Stomach smooth muscle (tissue), 2 donors: ENCODE measurements around the gene TAF6L.
"Not testable (repeated sequence)": the region's sequence is repeated elsewhere in the genome, so short reads cannot be mapped to it uniquely, and the experiment has no call there.

ENCODE experiments used
- H3K27ac ChIP-seq: one replicate; pipeline ENCODE4 v1.7.0; 2013; ENCODE audit warnings: mild to moderate bottlenecking, low read length, inconsistent platforms
- H3K27me3 ChIP-seq, 2 donors: one replicate each; pipeline ENCODE4 v1.7.0; 2013; ENCODE audit warnings: low read length in 2 of 2; ENCODE audit not compliant: insufficient read depth in 2 of 2, control insufficient read depth in 1 of 2
- H3K36me3 ChIP-seq, 2 donors: one replicate each; pipeline ENCODE4 v1.7.0; 2013; ENCODE audit warnings: low read length in 2 of 2; ENCODE audit not compliant: control insufficient read depth in 2 of 2, insufficient read depth in 2 of 2
- H3K4me1 ChIP-seq: one replicate; pipeline ENCODE4 v1.7.0; 2013; ENCODE audit warnings: low read length; ENCODE audit not compliant: control insufficient read depth, insufficient read depth
- H3K4me3 ChIP-seq, 2 donors: one replicate each; pipeline ENCODE4 v1.7.0; 2013; ENCODE audit warnings: low read length in 2 of 2
- H3K9ac ChIP-seq, 2 donors: one replicate each; pipeline ENCODE4 v1.7.0; 2013; ENCODE audit warnings: low read length in 2 of 2, mild to moderate bottlenecking in 1 of 2
- H3K9me3 ChIP-seq, 2 donors: one replicate each; pipeline ENCODE4 v1.7.0; 2013; ENCODE audit warnings: low read length in 2 of 2; ENCODE audit not compliant: control insufficient read depth in 2 of 2
- donor health status: healthy.
- donor health status: Pancreatic carcinoma.

The TAF6L gene

GRCh38 chr11:62760867-62761227 is 10.3 kb upstream of the TAF6L start:
- not testable (repeated sequence) for H3K27me3 ChIP-seq, H3K9me3 ChIP-seq, H3K36me3 ChIP-seq, H3K9ac ChIP-seq, H3K27ac ChIP-seq
- Histone ChIP-seq H3K4me1 (peaks cover 14% of the 10 kb centered on the region), H3K4me3 (peak overlapping the region in 1 of 2 donors; percentile 95)

- H3K9ac ChIP-seq = peak overlapping the region; percentile 67 to 80
- H3K9me3 ChIP-seq = no peaks in the 10 kb centered on the region
- peaks cover 12 to 14% of the 10 kb centered on the region in 2 donors for H3K36me3 ChIP-seq
- H3K27ac ChIP-seq = peak overlapping the region; percentile 88
- H3K27me3 ChIP-seq = no peaks in the 10 kb centered on the region
- peaks cover 27% of the 10 kb centered on the region for H3K4me1 ChIP-seq
- peak overlapping the region; percentile 85 to 93 for H3K4me3 ChIP-seq
Measured at GRCh38 chr11:62770778-62771143, 435 bp upstream of the TAF6L start.

GRCh38 chr11:62774407-62774806 is 3.2 kb downstream of the TAF6L start:
- Histone ChIP-seq H3K27me3 (no peaks in the 10 kb centered on the region), H3K4me1 (peaks cover 27% of the 10 kb centered on the region), H3K4me3 (no peak overlapping the region), H3K9me3 (no peaks in the 10 kb centered on the region), H3K9ac (no peak overlapping the region), H3K36me3 (peaks cover 9 to 21% of the 10 kb centered on the region in 2 donors), H3K27ac (no peak overlapping the region)

- H3K36me3 ChIP-seq = peaks cover 9 to 21% of the 10 kb centered on the region in 2 donors
Measured at GRCh38 chr11:62775646-62776045, 4.5 kb downstream of the TAF6L start.

GRCh38 chr11:62777389-62777788 is 6.2 kb downstream of the TAF6L start:
- H3K4me3 ChIP-seq = no peak overlapping the region
- H3K9me3 ChIP-seq = no peaks in the 10 kb centered on the region
- H3K27me3 ChIP-seq = no peaks in the 10 kb centered on the region
- H3K4me1 ChIP-seq = peaks cover 2% of the 10 kb centered on the region
- no peak overlapping the region for H3K9ac ChIP-seq
- H3K27ac ChIP-seq = no peak overlapping the region
- H3K36me3 ChIP-seq = peaks cover 13 to 28% of the 10 kb centered on the region in 2 donors

More at GRCh38 chr11:62775646-62776045, 4.5 kb downstream of the TAF6L start:
- Histone ChIP-seq H3K27ac (no peak overlapping the region), H3K4me3 (no peak overlapping the region), H3K4me1 (peaks cover 16% of the 10 kb centered on the region), H3K9ac (no peak overlapping the region), H3K27me3 (no peaks in the 10 kb centered on the region), H3K9me3 (no peaks in the 10 kb centered on the region)

- Histone ChIP-seq H3K9me3 (no peaks in the 10 kb centered on the region), H3K4me1 (no peaks in the 10 kb centered on the region), H3K4me3 (no peak overlapping the region), H3K9ac (no peak overlapping the region), H3K36me3 (peaks cover 18 to 31% of the 10 kb centered on the region in 2 donors), H3K27ac (no peak overlapping the region), H3K27me3 (no peaks in the 10 kb centered on the region)
Measured at GRCh38 chr11:62778441-62778840, 7.2 kb downstream of the TAF6L start.

- Histone ChIP-seq H3K27ac (no peak overlapping the region), H3K36me3 (peaks cover 10 to 17% of the 10 kb centered on the region in 2 donors), H3K4me1 (peaks cover 10% of the 10 kb centered on the region), H3K27me3 (no peaks in the 10 kb centered on the region), H3K4me3 (no peak overlapping the region), H3K9ac (no peak overlapping the region), H3K9me3 (no peaks in the 10 kb centered on the region)
Measured at GRCh38 chr11:62782753-62783152, 11.6 kb downstream of the TAF6L start.

- Histone ChIP-seq H3K9me3 (no peaks in the 10 kb centered on the region), H3K4me1 (peaks cover 36% of the 10 kb centered on the region), H3K9ac (peak overlapping the region; percentile 80 to 89), H3K4me3 (peak overlapping the region; percentile 99 to 100), H3K27ac (peak overlapping the region; percentile 91), H3K36me3 (peaks cover 23 to 26% of the 10 kb centered on the region in 2 donors), H3K27me3 (no peaks in the 10 kb centered on the region)
Measured at GRCh38 chr11:62786318-62787004, 15.3 kb downstream of the TAF6L start.

- Histone ChIP-seq H3K4me1 (peaks cover 40% of the 10 kb centered on the region), H3K4me3 (peak within 1 kb of the TSS; percentile 99 to 100), H3K27ac (peak within 1 kb of the TSS; percentile 91), H3K9me3 (no peaks in the 10 kb centered on the region), H3K9ac (peak within 1 kb of the TSS; percentile 89 to 91), H3K27me3 (no peaks in the 10 kb centered on the region), H3K36me3 (peaks cover 21% of the 10 kb centered on the region in 2 donors)
Measured at GRCh38 chr11:62787005-62787759, 16.0 kb downstream of the TAF6L start, which contains the start of gene TMEM179B. Gene TMEM179B (plus strand): TSS chr11:62787402. CDS start chr11:62787432, 30 bp downstream.

- Histone ChIP-seq H3K27me3 (no peaks in the 10 kb centered on the region), H3K9ac (peak overlapping the region in 1 of 2 donors; percentile 13), H3K36me3 (peaks cover 20 to 21% of the 10 kb centered on the region in 2 donors), H3K4me1 (peaks cover 45% of the 10 kb centered on the region), H3K27ac (no peak overlapping the region), H3K9me3 (no peaks in the 10 kb centered on the region), H3K4me3 (no peak overlapping the region)
Measured at GRCh38 chr11:62788991-62789390, 17.8 kb downstream of the TAF6L start.

GRCh38 chr11:62789576-62789975 is 18.4 kb downstream of the TAF6L start:
- no peak overlapping the region for H3K4me3 ChIP-seq
- no peaks in the 10 kb centered on the region for H3K27me3 ChIP-seq
- peaks cover 45% of the 10 kb centered on the region for H3K4me1 ChIP-seq
- no peaks in the 10 kb centered on the region for H3K9me3 ChIP-seq
- no peak overlapping the region for H3K9ac ChIP-seq
- no peak overlapping the region for H3K27ac ChIP-seq
- H3K36me3 ChIP-seq = peaks cover 26% of the 10 kb centered on the region in 2 donors
